Measurements from ENCODE around the gene S100A6.

S100A6 gene

GRCh38 chr1:153544453-153545066 is 8.8 kb upstream of the S100A6 start:
- peaks cover 38% of the 10 kb centered on the region for H3K36me3 Mint-ChIP-seq (ENCODE audit: low read depth)

GRCh38 chr1:153543736-153544135 is 7.9 kb upstream of the S100A6 start:
- Mint-ChIP-seq H3K27ac (peak overlapping the region; percentile 63), H3K4me3 (peak overlapping the region; percentile 93), H3K4me1 (ENCODE audit: low read depth) (peaks cover 81% of the 10 kb centered on the region), H3K36me3 (ENCODE audit: low read depth) (peaks cover 40% of the 10 kb centered on the region), H3K27me3 (ENCODE audit: low read depth) (no peaks in the 10 kb centered on the region), H3K9me3 (no peaks in the 10 kb centered on the region)

More at GRCh38 chr1:153544453-153545066, 8.8 kb upstream of the S100A6 start:
- H3K27ac Mint-ChIP-seq, result peak overlapping the region; percentile 96
- peaks cover 84% of the 10 kb centered on the region for H3K4me1 Mint-ChIP-seq (ENCODE audit: low read depth)
- no peaks in the 10 kb centered on the region for H3K27me3 Mint-ChIP-seq (ENCODE audit: low read depth)
- H3K4me3 Mint-ChIP-seq, result peak overlapping the region; percentile 93
- H3K9me3 Mint-ChIP-seq, result no peaks in the 10 kb centered on the region

GRCh38 chr1:153542956-153543711 is 7.3 kb upstream of the S100A6 start:
- Mint-ChIP-seq H3K4me3 (peak overlapping the region; percentile 93), H3K27me3 (ENCODE audit: low read depth) (no peaks in the 10 kb centered on the region), H3K4me1 (ENCODE audit: low read depth) (peaks cover 78% of the 10 kb centered on the region), H3K36me3 (ENCODE audit: low read depth) (peaks cover 40% of the 10 kb centered on the region), H3K27ac (peak overlapping the region; percentile 91), H3K9me3 (no peaks in the 10 kb centered on the region)

GRCh38 chr1:153541641-153542590 is 6.1 kb upstream of the S100A6 start:
- H3K27me3 Mint-ChIP-seq (ENCODE audit: low read depth), result no peaks in the 10 kb centered on the region
- H3K4me1 Mint-ChIP-seq (ENCODE audit: low read depth), result peaks cover 78% of the 10 kb centered on the region
- peaks cover 40% of the 10 kb centered on the region for H3K36me3 Mint-ChIP-seq (ENCODE audit: low read depth)
- H3K9me3 Mint-ChIP-seq, result no peaks in the 10 kb centered on the region
- peak overlapping the region; percentile 72 for H3K4me3 Mint-ChIP-seq
- peak overlapping the region; percentile 91 for H3K27ac Mint-ChIP-seq

DNA sequence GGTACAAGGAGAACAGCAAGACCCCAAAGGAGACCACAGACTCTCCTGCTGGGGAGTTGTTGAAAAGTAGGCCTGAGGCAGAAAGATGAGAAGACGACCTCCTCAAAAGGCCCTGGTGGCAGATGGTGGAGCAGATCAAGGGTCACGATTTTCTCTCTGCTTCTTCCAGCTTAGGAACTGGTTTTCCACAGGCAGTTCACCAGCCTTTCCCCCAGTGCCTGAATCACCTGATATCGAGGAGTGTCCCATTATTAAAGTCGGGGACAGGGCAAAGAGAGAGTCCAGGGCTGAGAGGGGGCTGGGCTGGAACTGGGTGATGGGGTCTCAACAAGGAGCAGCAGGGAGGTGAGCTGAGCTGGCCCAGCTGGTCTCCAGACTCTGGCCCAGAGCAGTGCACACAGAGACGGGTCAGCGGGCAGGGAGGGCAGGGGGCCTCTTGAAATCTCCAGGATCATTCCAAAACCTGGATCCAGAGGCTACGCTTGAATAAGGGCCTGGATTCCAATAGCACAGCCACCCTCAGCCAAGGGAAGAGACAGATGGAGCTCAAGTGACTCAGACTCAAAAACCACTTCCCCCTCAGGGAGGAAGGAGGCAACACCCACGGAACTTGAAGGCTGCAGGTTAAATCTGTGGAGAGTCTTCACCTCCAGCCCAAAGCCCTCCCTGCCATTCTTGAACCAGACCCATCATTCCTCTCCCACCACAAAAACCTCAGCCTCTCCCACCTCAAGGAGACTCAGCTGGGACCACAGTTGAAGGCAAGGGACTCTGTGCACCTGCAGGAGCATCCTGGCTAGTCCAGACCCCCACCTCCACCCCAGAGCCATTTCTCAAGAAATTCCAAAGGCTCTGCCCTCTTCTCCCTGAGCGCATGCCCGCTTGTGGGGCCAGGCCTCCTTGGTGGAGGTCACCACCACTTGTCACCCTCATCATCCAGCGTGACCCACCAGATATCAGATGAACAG is 4.9 kb upstream of the S100A6 start, which contains the start of gene S100A5:
Gene S100A5, minus strand, starts transcription at position 541 of the 968 bp plus-strand sequence. CDS start 743 bp downstream, outside the sequence.
- Mint-ChIP-seq H3K27me3 (ENCODE audit: low read depth) (no peaks in the 10 kb centered on the region), H3K27ac (peak within 1 kb of the TSS; percentile 91), H3K36me3 (ENCODE audit: low read depth) (peaks cover 40% of the 10 kb centered on the region), H3K4me3 (peak within 1 kb of the TSS; percentile 72), H3K9me3 (no peaks in the 10 kb centered on the region), H3K4me1 (ENCODE audit: low read depth) (peaks cover 79% of the 10 kb centered on the region)

DNA sequence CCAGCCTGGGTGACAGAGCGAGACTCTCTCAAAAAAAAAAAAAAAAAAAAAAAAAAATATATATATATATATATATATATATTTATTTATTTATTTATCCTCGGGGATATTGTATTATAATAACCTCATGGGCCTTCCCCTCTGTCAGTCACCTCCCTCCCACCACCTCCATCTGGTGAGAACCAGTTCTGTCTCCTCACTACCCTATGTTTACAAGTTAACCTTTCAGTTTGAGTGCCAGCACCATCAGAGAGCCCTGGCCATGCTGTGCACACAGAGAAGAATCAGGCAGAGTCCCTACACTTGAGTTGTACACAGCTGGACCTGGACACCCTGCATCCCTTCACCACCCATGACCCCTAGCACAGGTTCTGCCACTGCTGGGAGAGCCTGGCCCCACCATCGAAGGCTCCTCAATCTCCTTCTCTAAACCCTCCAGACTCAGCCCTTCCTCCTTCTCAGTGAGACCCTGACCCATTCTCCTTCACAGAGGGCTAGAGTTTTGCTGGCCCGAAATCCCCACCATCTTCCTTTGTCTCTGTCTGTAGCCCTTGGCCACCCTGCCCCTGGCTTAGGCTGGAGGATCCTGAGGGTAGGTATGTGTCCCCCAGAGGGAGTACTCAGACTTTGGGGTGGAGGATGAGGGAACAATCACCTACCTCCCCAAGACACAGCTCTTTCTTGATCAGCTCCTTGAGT is 3.8 kb upstream of the S100A6 start:
- Mint-ChIP-seq H3K27me3 (ENCODE audit: low read depth) (no peaks in the 10 kb centered on the region), H3K36me3 (ENCODE audit: low read depth) (peaks cover 39% of the 10 kb centered on the region), H3K9me3 (no peaks in the 10 kb centered on the region), H3K27ac (peak overlapping the region; percentile 91), H3K4me3 (peak overlapping the region; percentile 18), H3K4me1 (ENCODE audit: low read depth) (peaks cover 72% of the 10 kb centered on the region)

DNA sequence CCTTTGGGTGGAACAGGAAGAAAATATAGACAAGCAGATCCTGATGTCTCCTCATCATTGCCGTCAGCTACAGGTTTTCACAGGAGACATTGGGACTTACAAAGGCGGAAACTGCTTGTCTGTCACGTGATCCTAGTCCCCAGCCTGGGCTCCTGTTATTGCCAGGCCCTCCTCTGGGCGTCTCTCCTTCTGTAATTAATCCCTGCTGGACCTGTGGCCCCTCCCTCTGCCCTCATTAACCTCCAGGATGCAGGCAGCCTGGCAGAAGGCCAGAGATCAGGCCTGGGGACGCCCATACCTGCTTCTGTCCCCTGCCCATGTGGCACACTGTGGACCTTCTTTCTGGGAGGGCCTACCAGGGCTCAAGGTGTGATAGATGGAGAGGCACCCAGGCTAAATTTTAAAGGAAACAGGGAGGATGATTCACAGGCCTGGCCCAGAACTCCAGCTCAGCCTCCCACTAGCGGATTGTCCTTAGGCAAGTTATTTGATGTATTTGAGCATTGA is 2.6 kb upstream of the S100A6 start:
- H3K9me3 Mint-ChIP-seq, result no peaks in the 10 kb centered on the region
- H3K27ac Mint-ChIP-seq, result peak overlapping the region; percentile 63
- peaks cover 39% of the 10 kb centered on the region for H3K36me3 Mint-ChIP-seq (ENCODE audit: low read depth)
- no peaks in the 10 kb centered on the region for H3K27me3 Mint-ChIP-seq (ENCODE audit: low read depth)
- H3K4me1 Mint-ChIP-seq (ENCODE audit: low read depth), result peaks cover 70% of the 10 kb centered on the region
- no peak overlapping the region for H3K4me3 Mint-ChIP-seq

GRCh38 chr1:153537376-153537730 is 1.6 kb upstream of the S100A6 start:
- Mint-ChIP-seq H3K36me3 (ENCODE audit: low read depth) (peaks cover 38% of the 10 kb centered on the region), H3K4me1 (ENCODE audit: low read depth) (peaks cover 70% of the 10 kb centered on the region), H3K27ac (peak overlapping the region; percentile 52)

DNA sequence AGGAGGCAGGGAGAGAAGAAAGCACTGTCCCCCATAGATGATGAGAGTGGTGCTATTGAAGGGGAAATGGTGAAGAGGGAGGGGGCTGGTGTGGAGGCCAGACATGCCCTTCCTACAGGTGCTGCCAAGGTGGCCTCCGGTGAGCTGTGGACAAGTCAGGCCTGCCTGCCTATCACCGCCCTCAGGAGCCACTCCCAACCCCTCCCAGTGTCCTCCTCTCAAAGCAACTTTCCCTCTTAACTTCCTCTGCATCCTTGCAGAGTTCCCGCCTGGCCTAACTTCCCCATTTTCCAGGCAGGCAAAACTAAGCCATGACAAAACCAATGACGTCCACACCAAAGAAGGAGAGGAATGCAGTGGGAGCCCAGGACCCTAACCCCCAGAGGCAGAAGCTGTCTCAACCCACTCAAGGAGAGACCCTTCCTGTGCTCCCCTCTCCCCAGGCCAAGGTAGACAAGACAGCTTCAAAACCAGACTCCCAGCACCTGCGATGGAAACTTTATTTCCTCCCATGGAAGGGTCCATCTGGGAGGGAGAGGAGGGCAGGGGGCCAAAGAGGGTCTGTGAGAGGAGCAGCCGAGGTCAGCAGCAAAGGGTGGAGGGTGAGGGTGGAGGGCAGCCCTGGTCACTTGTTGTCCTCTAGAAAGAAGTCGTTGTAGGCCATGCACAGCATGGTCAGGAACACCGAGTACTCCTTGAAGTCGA is 1.0 kb upstream of the S100A6 start:
- H3K9me3 Mint-ChIP-seq, result no peaks in the 10 kb centered on the region
- H3K27me3 Mint-ChIP-seq (ENCODE audit: low read depth), result no peaks in the 10 kb centered on the region
- H3K4me1 Mint-ChIP-seq (ENCODE audit: low read depth), result peaks cover 69% of the 10 kb centered on the region
- H3K36me3 Mint-ChIP-seq (ENCODE audit: low read depth), result peaks cover 40% of the 10 kb centered on the region
- H3K27ac Mint-ChIP-seq, result peak overlapping the region; percentile 97
- peak overlapping the region; percentile 85 for H3K4me3 Mint-ChIP-seq

More at GRCh38 chr1:153537376-153537730, 1.6 kb upstream of the S100A6 start:
- Mint-ChIP-seq H3K9me3 (no peaks in the 10 kb centered on the region), H3K4me3 (no peak overlapping the region), H3K27me3 (ENCODE audit: low read depth) (no peaks in the 10 kb centered on the region)

GRCh38 chr1:153536012-153536670 is 350 bp upstream of the S100A6 start:
- Mint-ChIP-seq H3K4me3 (peak overlapping the region; percentile 85), H3K9me3 (no peaks in the 10 kb centered on the region), H3K36me3 (ENCODE audit: low read depth) (peaks cover 39% of the 10 kb centered on the region), H3K27me3 (ENCODE audit: low read depth) (no peaks in the 10 kb centered on the region), H3K27ac (peak overlapping the region; percentile 97), H3K4me1 (ENCODE audit: low read depth) (peaks cover 69% of the 10 kb centered on the region)

DNA sequence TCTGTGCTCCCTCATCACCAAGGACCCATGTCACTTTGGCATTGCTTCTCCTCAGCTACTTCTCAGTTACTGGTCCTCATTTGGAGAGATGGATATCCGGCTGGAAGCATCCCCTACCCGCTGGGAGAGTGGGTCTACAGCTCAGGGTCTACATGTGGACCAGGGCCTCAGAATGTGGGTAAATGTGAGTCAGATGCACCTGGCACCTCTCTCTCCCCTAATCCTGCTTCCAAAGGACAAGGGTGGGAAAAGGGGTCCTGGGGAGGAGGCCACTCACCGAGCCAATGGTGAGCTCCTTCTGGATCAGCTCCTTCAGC is 908 bp downstream of the S100A6 start:
- Mint-ChIP-seq H3K27ac (peak overlapping the region; percentile 98), H3K4me3 (peak overlapping the region; percentile 98), H3K27me3 (ENCODE audit: low read depth) (no peaks in the 10 kb centered on the region), H3K36me3 (ENCODE audit: low read depth) (peaks cover 33% of the 10 kb centered on the region), H3K4me1 (ENCODE audit: low read depth) (peaks cover 62% of the 10 kb centered on the region), H3K9me3 (no peaks in the 10 kb centered on the region)

- H3K4me3 Mint-ChIP-seq, result peak overlapping the region; percentile 98
- H3K27me3 Mint-ChIP-seq (ENCODE audit: low read depth), result no peaks in the 10 kb centered on the region
- H3K36me3 Mint-ChIP-seq (ENCODE audit: low read depth), result peaks cover 31% of the 10 kb centered on the region
- no peaks in the 10 kb centered on the region for H3K9me3 Mint-ChIP-seq
- peak overlapping the region; percentile 98 for H3K27ac Mint-ChIP-seq
- H3K4me1 Mint-ChIP-seq (ENCODE audit: low read depth), result peaks cover 59% of the 10 kb centered on the region
Observed at GRCh38 chr1:153534226-153534924, 1.4 kb downstream of the S100A6 start.

Measured in T-helper 1 cell treated with Interleukin-12 subunit alpha and Interleukin-12 subunit beta and Interleukin-4 antibody, amounts not matched to agents 30 μg/mL and 1 μg/mL, for 36 hours (primary cell).